Neural cell (in vitro differentiated cells): ENCODE results near the gene RAD51B.

ENCODE experiments used
- EP300 ChIP-seq: fragments of 450-650 bp; conservative IDR thresholded peaks from 2 replicates; pipeline ENCODE4 v1.6.1; 2014; ENCODE audit warnings: antibody characterized with exemption, mild to moderate bottlenecking, moderate library complexity; ENCODE audit not compliant: poor library complexity, severe bottlenecking
- EZH2 ChIP-seq: fragments of 200-600, 300-800 bp; shearing (Covaris generic), sonication (generic); IDR thresholded peaks from 2 replicates; pipeline ENCODE4 v1.6.1; 2014; ENCODE audit warnings: antibody characterized with exemption, low read length, borderline replicate concordance, mild to moderate bottlenecking; ENCODE audit not compliant: insufficient read depth, poor library complexity, severe bottlenecking
- MXI1 ChIP-seq: fragments of 450-650 bp; conservative IDR thresholded peaks from 2 replicates; pipeline ENCODE4 v1.6.1; 2014; ENCODE audit warnings: antibody characterized with exemption, mild to moderate bottlenecking; ENCODE audit not compliant: poor library complexity, severe bottlenecking
- POLR2AphosphoS5 ChIP-seq: IDR thresholded peaks from 2 replicates; pipeline ENCODE4 v1.6.1; 2012
- RAD21 ChIP-seq: fragments of 450-650 bp; conservative IDR thresholded peaks from 2 replicates; pipeline ENCODE4 v1.6.1; 2014; ENCODE audit warnings: antibody characterized with exemption, mild to moderate bottlenecking, moderate library complexity
- SMC3 ChIP-seq: fragments of 450-650 bp; conservative IDR thresholded peaks from 2 replicates; pipeline ENCODE4 v1.6.1; 2014; ENCODE audit warnings: antibody characterized with exemption, mild to moderate bottlenecking, moderate library complexity; ENCODE audit not compliant: poor library complexity
- TAF1 ChIP-seq: IDR thresholded peaks from 2 replicates; pipeline ENCODE4 v1.6.1; 2012; ENCODE audit warnings: low read depth
- TF ChIP-seq, protein P1 (sequence below): fragments of 450-650 bp; IDR thresholded peaks from 2 replicates; pipeline ENCODE4 v1.5.1; 2014; ENCODE audit warnings: antibody characterized with exemption, mild to moderate bottlenecking, moderate library complexity; ENCODE audit not compliant: poor library complexity, severe bottlenecking
- TF ChIP-seq, protein P2 (sequence below): IDR thresholded peaks from 2 replicates; pipeline ENCODE4 v1.6.1; 2012; ENCODE audit warnings: borderline replicate concordance

DNA sequence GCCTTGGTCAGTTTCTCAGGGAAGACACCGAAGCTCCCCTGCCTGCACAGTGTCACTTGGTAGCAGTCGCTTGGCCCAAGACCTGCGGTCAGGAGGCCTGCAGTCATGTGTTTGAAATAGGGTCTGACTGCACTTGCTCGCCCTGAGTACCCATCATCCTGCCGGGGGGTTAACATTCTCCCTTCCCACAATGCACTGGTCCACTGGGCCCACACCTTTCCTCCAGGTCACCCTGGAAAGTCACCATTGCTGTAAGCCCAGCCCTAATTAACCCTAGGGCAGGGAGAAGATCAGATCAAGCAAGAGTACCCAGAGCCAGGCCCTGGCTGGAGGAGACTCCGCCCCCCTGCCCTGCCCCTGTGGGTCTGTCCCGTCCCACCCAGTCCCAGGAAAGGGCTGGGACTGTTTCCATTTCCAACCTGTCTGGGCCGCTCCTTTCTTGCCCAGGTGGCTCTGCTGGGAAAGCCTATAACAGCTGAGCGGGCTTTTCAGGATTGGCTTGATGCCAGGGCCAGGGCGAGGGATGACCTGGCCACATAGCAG is 886.2 kb downstream of the RAD51B start:
- TF ChIP-seq, protein P1, sequence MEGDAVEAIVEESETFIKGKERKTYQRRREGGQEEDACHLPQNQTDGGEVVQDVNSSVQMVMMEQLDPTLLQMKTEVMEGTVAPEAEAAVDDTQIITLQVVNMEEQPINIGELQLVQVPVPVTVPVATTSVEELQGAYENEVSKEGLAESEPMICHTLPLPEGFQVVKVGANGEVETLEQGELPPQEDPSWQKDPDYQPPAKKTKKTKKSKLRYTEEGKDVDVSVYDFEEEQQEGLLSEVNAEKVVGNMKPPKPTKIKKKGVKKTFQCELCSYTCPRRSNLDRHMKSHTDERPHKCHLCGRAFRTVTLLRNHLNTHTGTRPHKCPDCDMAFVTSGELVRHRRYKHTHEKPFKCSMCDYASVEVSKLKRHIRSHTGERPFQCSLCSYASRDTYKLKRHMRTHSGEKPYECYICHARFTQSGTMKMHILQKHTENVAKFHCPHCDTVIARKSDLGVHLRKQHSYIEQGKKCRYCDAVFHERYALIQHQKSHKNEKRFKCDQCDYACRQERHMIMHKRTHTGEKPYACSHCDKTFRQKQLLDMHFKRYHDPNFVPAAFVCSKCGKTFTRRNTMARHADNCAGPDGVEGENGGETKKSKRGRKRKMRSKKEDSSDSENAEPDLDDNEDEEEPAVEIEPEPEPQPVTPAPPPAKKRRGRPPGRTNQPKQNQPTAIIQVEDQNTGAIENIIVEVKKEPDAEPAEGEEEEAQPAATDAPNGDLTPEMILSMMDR: no peak
- TF ChIP-seq EZH2 (no peak), POLR2AphosphoS5 (no peak), RAD21 (no peak), TAF1 (no peak), MXI1 (no peak), EP300 (no peak), SMC3 (no peak)
- TF ChIP-seq, protein P2, sequence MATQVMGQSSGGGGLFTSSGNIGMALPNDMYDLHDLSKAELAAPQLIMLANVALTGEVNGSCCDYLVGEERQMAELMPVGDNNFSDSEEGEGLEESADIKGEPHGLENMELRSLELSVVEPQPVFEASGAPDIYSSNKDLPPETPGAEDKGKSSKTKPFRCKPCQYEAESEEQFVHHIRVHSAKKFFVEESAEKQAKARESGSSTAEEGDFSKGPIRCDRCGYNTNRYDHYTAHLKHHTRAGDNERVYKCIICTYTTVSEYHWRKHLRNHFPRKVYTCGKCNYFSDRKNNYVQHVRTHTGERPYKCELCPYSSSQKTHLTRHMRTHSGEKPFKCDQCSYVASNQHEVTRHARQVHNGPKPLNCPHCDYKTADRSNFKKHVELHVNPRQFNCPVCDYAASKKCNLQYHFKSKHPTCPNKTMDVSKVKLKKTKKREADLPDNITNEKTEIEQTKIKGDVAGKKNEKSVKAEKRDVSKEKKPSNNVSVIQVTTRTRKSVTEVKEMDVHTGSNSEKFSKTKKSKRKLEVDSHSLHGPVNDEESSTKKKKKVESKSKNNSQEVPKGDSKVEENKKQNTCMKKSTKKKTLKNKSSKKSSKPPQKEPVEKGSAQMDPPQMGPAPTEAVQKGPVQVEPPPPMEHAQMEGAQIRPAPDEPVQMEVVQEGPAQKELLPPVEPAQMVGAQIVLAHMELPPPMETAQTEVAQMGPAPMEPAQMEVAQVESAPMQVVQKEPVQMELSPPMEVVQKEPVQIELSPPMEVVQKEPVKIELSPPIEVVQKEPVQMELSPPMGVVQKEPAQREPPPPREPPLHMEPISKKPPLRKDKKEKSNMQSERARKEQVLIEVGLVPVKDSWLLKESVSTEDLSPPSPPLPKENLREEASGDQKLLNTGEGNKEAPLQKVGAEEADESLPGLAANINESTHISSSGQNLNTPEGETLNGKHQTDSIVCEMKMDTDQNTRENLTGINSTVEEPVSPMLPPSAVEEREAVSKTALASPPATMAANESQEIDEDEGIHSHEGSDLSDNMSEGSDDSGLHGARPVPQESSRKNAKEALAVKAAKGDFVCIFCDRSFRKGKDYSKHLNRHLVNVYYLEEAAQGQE: no peak
